Tibial nerve (tissue), 3 donors: Measurements from ENCODE around the gene MYOZ3.

ENCODE experiments used
- POLR2A ChIP-seq, 2 donors: fragments of 450-650 bp; IDR thresholded peaks; one replicate each; pipeline ENCODE4 v1.6.1; 2017; ENCODE audit warnings: antibody characterized with exemption in 2 of 2, mild to moderate bottlenecking in 2 of 2, moderate library complexity in 2 of 2
- TF ChIP-seq, protein P1 (sequence below), 5 experiments: fragments of 200-600 bp in 3 of 5; fragments of 450-650 bp in 2 of 5; sonication (generic) in 3 of 5; IDR thresholded peaks; one replicate each; pipeline ENCODE4 v1.5.1; 2016 to 2019; ENCODE audit warnings: antibody characterized with exemption in 5 of 5, mild to moderate bottlenecking in 3 of 5, moderate library complexity in 2 of 5

DNA sequence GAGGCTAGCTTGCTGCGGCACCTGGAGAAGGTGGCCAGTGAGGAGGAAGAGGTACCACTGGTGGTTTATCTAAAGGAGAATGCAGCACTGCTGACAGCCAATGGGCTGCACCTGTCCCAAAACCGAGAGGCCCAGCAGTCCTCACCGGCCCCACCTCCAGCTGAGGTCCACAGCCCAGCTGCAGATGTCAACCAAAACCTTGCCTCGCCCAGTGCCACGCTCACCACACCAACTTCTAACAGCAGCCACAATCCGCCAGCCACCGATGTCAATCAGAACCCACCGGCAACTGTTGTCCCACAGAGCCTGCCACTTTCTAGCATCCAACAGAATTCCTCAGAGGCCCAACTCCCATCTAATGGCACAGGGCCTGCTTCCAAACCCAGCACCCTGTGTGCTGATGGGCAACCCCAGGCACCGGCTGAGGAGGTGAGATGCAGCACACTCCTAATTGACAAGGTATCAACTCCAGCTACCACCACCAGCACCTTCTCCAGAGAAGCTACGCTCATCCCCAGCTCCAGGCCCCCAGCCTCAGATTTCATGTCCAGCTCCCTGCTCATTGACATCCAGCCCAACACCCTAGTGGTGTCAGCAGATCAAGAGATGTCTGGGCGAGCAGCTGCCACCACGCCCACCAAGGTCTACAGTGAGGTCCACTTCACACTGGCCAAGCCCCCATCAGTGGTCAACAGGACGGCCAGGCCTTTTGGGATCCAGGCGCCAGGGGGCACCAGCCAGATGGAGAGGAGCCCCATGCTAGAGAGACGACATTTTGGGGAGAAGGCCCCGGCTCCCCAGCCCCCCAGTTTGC is 12.6 kb upstream of the MYOZ3 start:
- TF ChIP-seq, protein P1, sequence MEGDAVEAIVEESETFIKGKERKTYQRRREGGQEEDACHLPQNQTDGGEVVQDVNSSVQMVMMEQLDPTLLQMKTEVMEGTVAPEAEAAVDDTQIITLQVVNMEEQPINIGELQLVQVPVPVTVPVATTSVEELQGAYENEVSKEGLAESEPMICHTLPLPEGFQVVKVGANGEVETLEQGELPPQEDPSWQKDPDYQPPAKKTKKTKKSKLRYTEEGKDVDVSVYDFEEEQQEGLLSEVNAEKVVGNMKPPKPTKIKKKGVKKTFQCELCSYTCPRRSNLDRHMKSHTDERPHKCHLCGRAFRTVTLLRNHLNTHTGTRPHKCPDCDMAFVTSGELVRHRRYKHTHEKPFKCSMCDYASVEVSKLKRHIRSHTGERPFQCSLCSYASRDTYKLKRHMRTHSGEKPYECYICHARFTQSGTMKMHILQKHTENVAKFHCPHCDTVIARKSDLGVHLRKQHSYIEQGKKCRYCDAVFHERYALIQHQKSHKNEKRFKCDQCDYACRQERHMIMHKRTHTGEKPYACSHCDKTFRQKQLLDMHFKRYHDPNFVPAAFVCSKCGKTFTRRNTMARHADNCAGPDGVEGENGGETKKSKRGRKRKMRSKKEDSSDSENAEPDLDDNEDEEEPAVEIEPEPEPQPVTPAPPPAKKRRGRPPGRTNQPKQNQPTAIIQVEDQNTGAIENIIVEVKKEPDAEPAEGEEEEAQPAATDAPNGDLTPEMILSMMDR (IDR thresholded peaks at IDR 0.05): no peak
- no peak for TF ChIP-seq POLR2A (IDR thresholded peaks at IDR 0.05)
